ENCODE measurements around the gene DCAF15. TPM values are rescaled to one million over a fixed set of nuclear protein-coding genes. Genes with fewer than 3 reads are reported as not detected.
A peak's percentile ranks its signal among the peaks of the same experiment; 100 is the strongest.

DCAF15 gene
- polyA plus RNA-seq, 1 of the 3 experiments (the other 2 are of a cell fraction): 55.6 TPM

- TF ChIP-seq EZH2phosphoT487 (IDR thresholded peaks at IDR 0.05; ENCODE audit: borderline replicate concordance, low read depth): no peak
Observed at GRCh38 chr19:14000691-14001375, 48.5 kb downstream of the DCAF15 start (continued).

- no peak for TF ChIP-seq RCOR1 (IDR thresholded peaks at IDR 0.05; ENCODE audit: low read length)
- TF ChIP-seq CHD2 (IDR thresholded peaks at IDR 0.05; ENCODE audit: low read length, partially characterized antibody): no peak
- TF ChIP-seq EP300 (IDR thresholded peaks at IDR 0.05; ENCODE audit: borderline replicate concordance in 1 of 2, low read depth in 1 of 2, low read length in 1 of 2): no peak
- TF ChIP-seq TCF12 (IDR thresholded peaks at IDR 0.05): no peak
- TF ChIP-seq NRF1 (IDR thresholded peaks at IDR 0.05; ENCODE audit: low read depth, low read length): no peak
- no peak for TF ChIP-seq JUND (IDR thresholded peaks at IDR 0.05)
- peaks cover 10% of the 10 kb centered on the region; the same call in 1 of the 2 replicates for H3K79me2 ChIP-seq (ENCODE audit: insufficient read depth)
- 95% methylated on average over 9 of the region's 13 CpGs for WGBS (ENCODE audit: low lambda C conversion rate)
- peaks cover 14% of the 10 kb centered on the region for H3F3A ChIP-seq (replicated peaks; ENCODE audit: insufficient read depth)
- no peaks in the 10 kb centered on the region for H3K27me3 ChIP-seq (ENCODE audit: insufficient read depth)
- no peaks in the 10 kb centered on the region for H4K20me1 ChIP-seq (ENCODE audit: insufficient read depth)
- H3K9me2 ChIP-seq: no peaks in the 10 kb centered on the region
- CTCF ChIA-PET: interaction anchor here (1.0 kb wide), 1 partner anchor 64 kb away, joined by 3 read pairs; the partner anchor contains the start of gene PODNL1
- H3K4me2 ChIP-seq: no peak overlapping the region
- peaks cover 10% of the 10 kb centered on the region; the same call in 1 of the 2 replicates for H3K9me3 ChIP-seq
- POLR2A ChIA-PET: no interaction called here
- H3K36me3 ChIP-seq (replicated peaks in 1 of 2; ENCODE audit: control insufficient read depth in 1 of 2, insufficient read depth in 2 of 2, low read length in 1 of 2): peaks cover 0 to 16% of the 10 kb centered on the region in 2 experiments
- H2AFZ ChIP-seq (ENCODE audit: low read depth): no peak overlapping the region
- H3K27ac ChIP-seq (ENCODE audit: low read depth in 2 of 2, low read length in 1 of 2): no peak overlapping the region; a peak in 1 of 4 replicates
- H3K4me3 ChIP-seq (ENCODE audit: low read depth in 2 of 2, low read length in 1 of 2): no peak overlapping the region
- H3K9ac ChIP-seq: no peak overlapping the region
- no peak for DNase-seq
- peaks cover 0 to 7% of the 10 kb centered on the region in 2 experiments; a peak in 1 of 4 replicates for H3K4me1 ChIP-seq (ENCODE audit: control insufficient read depth in 1 of 2, insufficient read depth in 2 of 2, low read depth in 1 of 2, low read length in 1 of 2)
Observed at GRCh38 chr19:14002571-14003250, 50.4 kb downstream of the DCAF15 start.

- H3K27me3 ChIP-seq (ENCODE audit: insufficient read depth): no peaks in the 10 kb centered on the region
- H3K4me3 ChIP-seq (ENCODE audit: low read depth in 2 of 2, low read length in 1 of 2): no peak overlapping the region
- ChIA-PET CTCF (interaction anchor here (1.0 kb wide), 1 partner anchor 65 kb away, joined by 3 read pairs; the partner anchor contains the start of gene PODNL1), POLR2A (interaction anchor here (1.4 kb wide), 1 partner anchor 10 kb away, joined by 3 read pairs; no protein-coding TSS in a partner anchor)
- peaks cover 8% of the 10 kb centered on the region; the same call in 1 of the 2 replicates for H3K79me2 ChIP-seq (ENCODE audit: insufficient read depth)
- peaks cover 10% of the 10 kb centered on the region; the same call in 1 of the 2 replicates for H3K9me3 ChIP-seq
- TF ChIP-seq POLR2AphosphoS5 (IDR thresholded peaks at IDR 0.05; ENCODE audit: low read depth, low read length) (no peak), USF1 (IDR thresholded peaks at IDR 0.05; ENCODE audit: borderline replicate concordance, low read depth) (no peak), MXI1 (IDR thresholded peaks at IDR 0.05; ENCODE audit: low read depth, low read length) (no peak), YY1 (IDR thresholded peaks at IDR 0.05; ENCODE audit: low read depth) (no peak)
- H2AFZ ChIP-seq (ENCODE audit: low read depth): no peak overlapping the region
- H3K27ac ChIP-seq (ENCODE audit: low read depth in 2 of 2, low read length in 1 of 2): peak overlapping the region in 1 of 2 experiments; percentile 12; a peak in 1 of 4 replicates
- H4K20me1 ChIP-seq (ENCODE audit: insufficient read depth): no peaks in the 10 kb centered on the region
- peaks cover 0 to 7% of the 10 kb centered on the region in 2 experiments; a peak in 1 of 4 replicates for H3K4me1 ChIP-seq (ENCODE audit: control insufficient read depth in 1 of 2, insufficient read depth in 2 of 2, low read depth in 1 of 2, low read length in 1 of 2)
- no peak for DNase-seq
- no peak overlapping the region for H3K9ac ChIP-seq
- peaks cover 15% of the 10 kb centered on the region for H3F3A ChIP-seq (replicated peaks; ENCODE audit: insufficient read depth)
- peaks cover 0 to 16% of the 10 kb centered on the region in 2 experiments for H3K36me3 ChIP-seq (replicated peaks in 1 of 2; ENCODE audit: control insufficient read depth in 1 of 2, insufficient read depth in 2 of 2, low read length in 1 of 2)
- 81% methylated on average over 10 of the region's 10 CpGs for WGBS (ENCODE audit: low lambda C conversion rate)
- no peak overlapping the region for H3K4me2 ChIP-seq
- H3K9me2 ChIP-seq: no peaks in the 10 kb centered on the region
Observed at GRCh38 chr19:14003251-14004055, 51.1 kb downstream of the DCAF15 start.

All from SK-N-SH (cell line).